ENCODE measurements around the gene HOXA13. TPM values are rescaled to one million over a fixed set of nuclear protein-coding genes. Genes with fewer than 3 reads are reported as not detected.
A peak's percentile ranks its signal among the peaks of the same experiment; 100 is the strongest.

Gene HOXA13
- total RNA-seq, 2 donors from 2014 or later, result not detected

- DNase-seq (ENCODE audit: low spot score in 2 of 2) (peak in 1 of 2 donors; percentile 33), ATAC-seq (no peak)
- H3K27ac Mint-ChIP-seq, result no peak overlapping the region
- peaks cover 0 to 13% of the 10 kb centered on the region in 2 donors for H3K36me3 Mint-ChIP-seq
- no peaks in the 10 kb centered on the region for H3K9me3 Mint-ChIP-seq
These were observed 18.1 kb downstream of the HOXA13 start for GRCh38 chr7:27181795-27182275.

- Mint-ChIP-seq H3K36me3 (peaks cover 0 to 5% of the 10 kb centered on the region in 2 donors), H3K27ac (no peak overlapping the region), H3K9me3 (no peaks in the 10 kb centered on the region)
- DNase-seq (ENCODE audit: low spot score in 2 of 2) (no peak), ATAC-seq (no peak)
These were observed 19.2 kb downstream of the HOXA13 start for GRCh38 chr7:27180431-27181420.

- peak; percentile 64 to 78 for ATAC-seq
- DNase-seq (ENCODE audit: low spot score in 2 of 2), result peak; percentile 23 to 78
- Mint-ChIP-seq H3K27ac (no peak overlapping the region), H3K9me3 (no peaks in the 10 kb centered on the region), H3K36me3 (peaks cover 0 to 4% of the 10 kb centered on the region in 2 donors)
These were observed 20.1 kb downstream of the HOXA13 start for GRCh38 chr7:27179503-27180430.

- no peak for DNase-seq (ENCODE audit: low spot score in 2 of 2)
- Mint-ChIP-seq H3K27ac (no peak overlapping the region), H3K36me3 (peaks cover 0 to 4% of the 10 kb centered on the region in 2 donors), H3K9me3 (no peaks in the 10 kb centered on the region)
- no peak for ATAC-seq
These were observed 20.9 kb downstream of the HOXA13 start for GRCh38 chr7:27179030-27179429.

- no peak for DNase-seq (ENCODE audit: low spot score in 2 of 2)
- no peaks in the 10 kb centered on the region for H3K9me3 Mint-ChIP-seq
These were observed 21.5 kb downstream of the HOXA13 start for GRCh38 chr7:27178366-27178765.

GRCh38 chr7:27177795-27178320 lies 22.0 kb downstream of the HOXA13 start:
- Mint-ChIP-seq H3K9me3 (no peaks in the 10 kb centered on the region), H3K36me3 (peaks cover 0 to 4% of the 10 kb centered on the region in 2 donors), H3K27ac (no peak overlapping the region)
- DNase-seq (ENCODE audit: low spot score in 2 of 2) (no peak), ATAC-seq (no peak)

More at GRCh38 chr7:27178366-27178765, 21.5 kb downstream of the HOXA13 start:
- Mint-ChIP-seq H3K27ac (no peak overlapping the region), H3K36me3 (peaks cover 0 to 4% of the 10 kb centered on the region in 2 donors)
- ATAC-seq, result no peak

GRCh38 chr7:27176962-27177794 lies 22.7 kb downstream of the HOXA13 start:
- no peak overlapping the region for H3K27ac Mint-ChIP-seq
- peaks cover 0 to 7% of the 10 kb centered on the region in 2 donors for H3K36me3 Mint-ChIP-seq
- H3K9me3 Mint-ChIP-seq, result no peaks in the 10 kb centered on the region
- peak in 1 of 2 donors; percentile 21 for DNase-seq (ENCODE audit: low spot score in 2 of 2)
- no peak for ATAC-seq

- ATAC-seq, result no peak
- DNase-seq (ENCODE audit: low spot score in 2 of 2), result peak in 1 of 2 donors; percentile 21
- H3K36me3 Mint-ChIP-seq, result peaks cover 0 to 14% of the 10 kb centered on the region in 2 donors
- no peaks in the 10 kb centered on the region for H3K9me3 Mint-ChIP-seq
- no peak overlapping the region for H3K27ac Mint-ChIP-seq
These were observed 23.4 kb downstream of the HOXA13 start for GRCh38 chr7:27176524-27176845.

- ATAC-seq, result no peak
- peaks cover 0 to 16% of the 10 kb centered on the region in 2 donors for H3K36me3 Mint-ChIP-seq
- H3K9me3 Mint-ChIP-seq, result no peaks in the 10 kb centered on the region
- peak in 1 of 2 donors; percentile 41 for DNase-seq (ENCODE audit: low spot score in 2 of 2)
- no peak overlapping the region for H3K27ac Mint-ChIP-seq
These were observed 24.0 kb downstream of the HOXA13 start for GRCh38 chr7:27175626-27176523.

- DNase-seq (ENCODE audit: low spot score in 2 of 2), result peak in 1 of 2 donors; percentile 25
These were observed 24.8 kb downstream of the HOXA13 start for GRCh38 chr7:27174874-27175625.

GRCh38 chr7:27173956-27174873 lies 25.7 kb downstream of the HOXA13 start, which contains the start of gene HOXA10:
Gene HOXA10, minus strand, starts transcription at chr7:27174320. Its CDS starts 14 bp downstream, at chr7:27174306.
- Mint-ChIP-seq H3K36me3 (peaks cover 0 to 12% of the 10 kb centered on the region in 2 donors), H3K27ac (no peak within 1 kb of the TSS), H3K9me3 (no peaks in the 10 kb centered on the region)
- DNase-seq (ENCODE audit: low spot score in 2 of 2) (peak in 1 of 2 donors; percentile 50), ATAC-seq (no peak)

More at GRCh38 chr7:27174874-27175625, 24.8 kb downstream of the HOXA13 start:
- Mint-ChIP-seq H3K9me3 (no peaks in the 10 kb centered on the region), H3K36me3 (peaks cover 0 to 16% of the 10 kb centered on the region in 2 donors), H3K27ac (no peak overlapping the region)
- no peak for ATAC-seq

- DNase-seq (ENCODE audit: low spot score in 2 of 2) (peak in 1 of 2 donors; percentile 52), ATAC-seq (peak; percentile 59 to 62)
- H3K9me3 Mint-ChIP-seq, result no peaks in the 10 kb centered on the region
- H3K27ac Mint-ChIP-seq, result no peak overlapping the region
- H3K36me3 Mint-ChIP-seq, result peaks cover 0 to 17% of the 10 kb centered on the region in 2 donors
These were observed 26.4 kb downstream of the HOXA13 start for GRCh38 chr7:27173511-27173955.

Measured in activated naive CD4-positive, alpha-beta T cell treated with anti-CD3 and anti-CD28 coated beads, Interleukin-2, amount 50 U/mL, for 72 hours (primary cell).